ENCODE measurements around the gene PLCB2.

PLCB2 gene

DNA sequence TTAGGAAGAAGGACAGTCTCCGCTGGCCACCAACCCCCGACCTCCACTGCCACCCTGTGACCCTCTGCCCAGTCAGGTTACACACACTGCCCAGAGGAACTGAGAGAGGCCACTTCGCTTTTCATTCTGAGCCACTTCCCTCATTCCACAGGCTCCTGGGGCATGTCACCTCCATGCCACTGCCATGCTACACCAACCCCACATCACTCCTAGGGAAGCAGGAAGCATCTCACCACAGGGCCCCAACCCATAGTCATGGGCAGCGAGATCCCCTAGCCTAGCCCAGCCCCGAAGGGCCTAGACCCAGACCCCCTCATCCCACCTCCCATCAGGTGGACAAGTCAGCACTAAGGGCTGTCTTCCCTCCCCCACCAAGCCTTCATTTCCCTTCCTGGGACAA is 1.4 kb downstream of the PLCB2 start:
- peak in 18 of 58 donors; percentile 7 to 43 (median 26) for DNase-seq

DNA sequence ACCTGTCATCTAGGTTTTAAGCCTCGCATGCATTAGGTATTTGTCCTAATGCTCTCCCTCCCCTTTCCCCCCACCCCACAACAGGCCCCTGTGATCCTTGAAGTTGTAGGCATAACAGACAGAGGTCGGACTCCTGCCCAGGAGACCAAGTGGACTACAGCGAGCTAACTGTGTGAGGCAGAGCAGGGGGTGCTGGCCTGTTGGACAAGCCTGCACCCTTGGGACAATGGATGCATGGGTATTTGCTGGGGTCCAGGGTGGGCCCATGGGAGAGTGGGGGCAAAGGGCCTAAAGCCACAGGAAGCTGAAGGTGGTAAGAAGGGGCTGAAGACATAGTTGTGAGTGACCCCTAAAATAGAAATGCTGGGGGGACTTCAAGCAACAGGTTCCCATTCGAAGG is 2.5 kb downstream of the PLCB2 start:
- DNase-seq, result no peak

DNA sequence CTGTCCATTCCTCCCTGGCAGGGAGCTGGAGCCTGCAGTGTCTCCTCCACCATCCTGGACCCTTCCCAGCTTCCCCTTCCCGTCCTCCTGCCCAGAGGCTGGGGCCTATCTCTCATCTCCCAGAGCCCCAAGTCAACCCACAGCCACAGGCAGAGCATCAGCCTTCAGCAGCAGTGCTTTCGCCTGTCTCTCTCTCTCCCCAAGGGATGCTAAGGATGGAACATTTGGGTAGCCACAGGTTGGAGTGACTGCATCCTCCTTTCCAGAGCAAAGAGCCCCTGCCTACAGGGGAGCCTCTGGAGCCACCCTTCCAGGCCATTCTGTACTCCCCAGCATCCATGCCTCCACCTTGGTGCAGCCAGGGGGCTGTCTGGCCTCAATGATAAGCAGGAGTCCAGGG is 4.2 kb downstream of the PLCB2 start:
- no peak for DNase-seq

DNA sequence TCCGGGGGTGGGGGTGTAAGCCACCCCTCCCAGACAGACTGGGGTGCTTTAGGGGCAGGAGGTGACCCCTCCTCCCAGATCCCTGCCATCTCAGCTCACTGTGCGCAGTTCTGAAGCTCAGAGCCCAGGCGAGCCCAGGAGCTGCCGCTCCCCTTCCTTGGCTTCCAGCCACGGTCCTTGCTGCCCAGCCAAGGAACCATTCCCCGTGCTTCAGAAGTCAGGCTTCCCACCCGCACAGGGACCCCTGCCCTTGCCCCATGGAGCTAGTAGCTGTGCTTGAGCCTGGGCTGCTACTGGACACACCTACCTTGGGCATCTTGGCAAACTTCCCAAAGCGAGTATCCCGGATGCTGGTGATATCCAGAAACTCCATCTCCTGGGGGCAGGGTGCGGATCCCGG is 4.8 kb downstream of the PLCB2 start:
- no peak for DNase-seq

DNA sequence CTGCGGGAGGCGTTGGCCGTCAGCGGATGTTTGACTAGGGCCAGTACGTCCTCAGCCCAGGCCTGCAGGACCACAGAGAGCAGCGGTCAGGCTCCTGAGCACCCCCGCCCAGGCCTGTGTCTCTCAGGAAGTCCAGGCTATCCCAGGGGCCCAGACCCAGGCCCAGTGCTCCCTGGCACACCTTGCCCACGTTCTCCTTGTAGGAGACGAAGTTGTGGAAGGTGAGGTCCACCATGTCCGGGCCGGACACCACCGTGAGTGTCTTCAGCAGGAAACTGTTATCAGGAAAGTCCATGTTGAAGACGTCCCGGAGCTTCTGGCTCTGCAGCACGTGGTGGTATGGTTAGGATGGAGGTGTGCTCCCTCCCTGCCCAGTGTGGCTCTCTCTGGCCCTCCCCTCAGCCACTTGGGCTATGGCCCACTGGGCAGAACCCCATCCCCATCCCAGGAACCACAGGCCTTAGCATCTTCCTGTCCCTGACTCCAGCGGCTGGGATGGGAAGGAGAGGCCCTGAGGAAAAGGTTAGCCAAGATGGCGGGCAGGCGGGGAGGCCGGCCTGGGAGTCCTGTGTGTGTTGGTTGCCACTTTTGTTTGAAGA is 5.3 kb downstream of the PLCB2 start:
- no peak for DNase-seq

DNA sequence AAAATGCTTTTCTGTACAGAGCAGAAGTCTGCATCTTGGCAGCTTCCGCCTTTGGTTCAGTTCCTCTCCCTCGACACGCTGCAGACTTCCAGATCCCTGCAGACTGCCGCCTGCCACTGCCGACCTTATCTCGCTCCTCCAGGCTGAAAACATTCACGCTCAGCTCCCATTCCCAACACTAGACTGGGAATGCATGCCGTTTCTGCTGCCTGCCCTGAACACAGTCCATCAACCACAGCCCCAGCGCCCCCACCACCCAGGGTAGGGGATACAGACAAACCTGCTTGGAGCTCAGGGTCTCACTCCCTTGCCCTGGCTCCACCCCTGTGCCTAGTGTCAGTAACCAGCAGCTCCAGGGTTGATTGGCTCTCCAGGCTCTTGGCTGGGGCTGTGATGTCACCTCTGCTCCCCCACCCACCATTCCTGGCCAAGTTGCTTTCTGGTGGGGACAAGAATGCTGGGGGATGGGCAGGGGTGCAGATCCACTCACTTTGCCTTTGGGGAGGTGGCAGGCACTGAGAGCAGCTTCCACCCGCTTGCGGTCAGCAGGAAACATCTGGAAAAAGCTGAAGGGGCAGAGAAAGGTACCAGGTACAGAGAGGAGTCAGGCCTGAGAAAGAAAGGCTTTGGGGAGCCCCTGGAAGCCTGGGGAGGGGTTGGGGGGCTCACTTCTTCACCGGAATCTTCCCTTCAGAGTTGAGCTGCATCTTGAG is 6.1 kb downstream of the PLCB2 start:
- DNase-seq, result no peak

DNA sequence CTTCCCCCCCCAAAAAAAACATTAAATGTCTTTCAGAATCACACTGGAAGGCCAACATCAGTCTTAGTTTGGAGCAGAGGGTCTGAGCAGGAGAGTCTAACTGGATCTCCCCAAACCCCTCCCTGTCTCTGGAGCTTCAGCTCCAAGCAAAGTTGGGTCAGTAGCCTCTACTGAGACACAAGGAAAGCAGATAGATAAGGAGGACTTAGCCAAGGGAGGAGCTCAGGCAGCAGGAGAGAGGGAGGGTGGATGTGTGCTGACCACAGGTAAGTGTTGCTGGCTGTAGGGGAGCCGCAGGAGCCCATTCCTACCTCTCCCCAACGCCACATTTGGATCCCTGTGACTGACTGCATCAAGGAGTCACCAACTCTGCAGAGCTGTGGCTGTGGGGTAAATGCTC is 7.0 kb downstream of the PLCB2 start:
- no peak for DNase-seq

DNA sequence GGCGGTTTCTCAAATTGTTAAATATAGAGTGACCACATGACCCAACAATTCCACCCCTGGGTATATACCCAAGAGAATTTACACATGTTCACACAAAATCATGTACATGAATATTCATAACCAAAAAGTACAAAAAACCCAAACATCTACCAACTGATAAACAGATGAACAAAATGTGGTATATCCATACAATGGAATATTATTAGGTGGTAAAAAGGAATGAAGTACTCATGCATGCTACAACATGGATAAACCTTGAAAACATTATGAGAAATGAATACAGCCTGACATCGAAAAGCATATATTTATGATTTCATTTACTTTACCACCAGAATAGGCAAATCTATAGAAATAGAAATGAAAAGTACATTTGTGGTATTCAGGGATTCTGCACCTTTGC is 7.4 kb downstream of the PLCB2 start:
- DNase-seq, result no peak

DNA sequence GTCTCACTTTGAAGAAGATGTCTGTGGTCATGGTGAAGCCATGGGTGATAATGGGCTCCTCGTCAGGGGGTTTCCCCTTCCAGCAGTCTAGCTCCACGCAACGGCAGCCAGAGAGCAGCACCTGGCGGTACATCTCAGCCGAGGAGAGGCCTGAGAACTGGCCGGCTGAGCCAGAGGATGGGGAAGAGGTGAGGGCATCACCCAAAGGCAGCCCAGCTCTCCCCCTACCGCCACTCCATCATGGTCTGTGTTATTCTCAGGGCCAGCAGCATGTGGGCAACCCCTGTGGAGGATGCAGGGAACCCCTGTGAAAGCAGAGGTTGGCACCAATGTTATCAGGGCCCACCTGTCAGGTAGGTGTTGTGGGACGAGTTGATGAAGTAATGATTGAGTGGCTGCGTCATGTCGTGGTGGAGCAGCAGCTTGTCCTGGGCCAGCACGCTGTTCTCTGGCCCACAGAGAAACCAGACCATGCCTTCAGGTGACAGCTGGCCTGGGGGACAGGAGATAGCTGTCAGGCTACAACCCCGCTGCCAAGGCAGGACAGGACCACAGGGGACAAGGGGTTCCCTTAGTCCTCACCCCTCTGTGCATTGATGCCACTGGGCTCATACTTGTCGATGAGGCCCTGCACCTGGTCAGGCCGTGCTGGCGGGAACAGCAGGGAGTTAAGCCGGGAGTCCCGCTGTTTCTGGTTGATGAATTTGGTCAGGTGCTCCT is 9.4 kb downstream of the PLCB2 start:
- DNase-seq, result no peak

DNA sequence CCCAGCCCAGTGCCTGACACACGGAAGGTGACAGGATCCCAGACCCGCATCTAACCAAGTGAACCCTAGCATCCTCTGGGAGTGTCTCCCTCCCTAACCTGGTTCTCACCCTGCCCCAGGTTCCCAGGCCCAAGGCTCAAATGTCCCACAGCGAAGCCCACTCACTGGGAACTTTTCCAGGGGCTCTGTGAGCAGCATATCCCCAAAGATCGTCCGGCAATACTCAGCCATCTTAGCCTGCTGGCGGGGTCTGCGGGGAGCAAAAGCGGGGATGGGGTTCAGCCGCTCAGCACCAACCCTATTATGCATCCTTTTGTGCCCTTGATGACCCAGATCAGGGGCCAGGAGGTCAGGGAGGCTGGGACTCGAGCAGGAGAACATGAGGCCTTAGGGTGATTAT is 10.4 kb downstream of the PLCB2 start:
- no peak for DNase-seq

DNA sequence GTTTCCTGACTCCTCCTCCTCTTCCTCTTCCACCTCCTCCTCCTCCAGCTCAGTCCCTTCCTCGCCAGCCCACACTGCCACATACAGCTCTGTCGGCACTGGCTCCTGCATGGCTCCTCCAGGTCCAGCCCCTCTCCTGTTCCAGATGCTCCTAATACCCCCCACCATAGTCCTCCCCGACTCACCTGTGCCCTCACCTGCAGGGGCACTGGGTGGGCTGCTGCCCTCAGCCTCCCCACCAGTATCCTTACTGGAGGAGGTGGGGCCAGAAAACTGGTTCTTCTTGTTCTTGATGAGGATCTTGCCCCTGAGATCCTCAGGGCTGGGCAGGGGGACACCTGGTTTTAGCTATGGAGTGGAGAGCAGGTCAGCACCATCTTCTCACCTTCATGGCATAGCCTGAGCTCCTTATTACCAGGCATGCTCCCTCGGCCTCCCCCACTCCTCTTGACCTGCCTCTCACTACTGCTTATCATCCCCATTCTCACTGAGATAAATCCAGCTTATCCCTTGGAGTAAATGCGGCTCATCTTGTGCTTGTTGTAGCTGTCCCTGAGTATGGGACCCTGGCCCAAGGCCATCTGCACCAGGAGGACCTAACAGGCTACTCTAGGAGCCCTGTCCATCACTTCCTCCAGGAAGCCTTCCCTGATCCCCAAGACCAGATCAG is 11.0 kb downstream of the PLCB2 start:
- DNase-seq, result no peak

DNA sequence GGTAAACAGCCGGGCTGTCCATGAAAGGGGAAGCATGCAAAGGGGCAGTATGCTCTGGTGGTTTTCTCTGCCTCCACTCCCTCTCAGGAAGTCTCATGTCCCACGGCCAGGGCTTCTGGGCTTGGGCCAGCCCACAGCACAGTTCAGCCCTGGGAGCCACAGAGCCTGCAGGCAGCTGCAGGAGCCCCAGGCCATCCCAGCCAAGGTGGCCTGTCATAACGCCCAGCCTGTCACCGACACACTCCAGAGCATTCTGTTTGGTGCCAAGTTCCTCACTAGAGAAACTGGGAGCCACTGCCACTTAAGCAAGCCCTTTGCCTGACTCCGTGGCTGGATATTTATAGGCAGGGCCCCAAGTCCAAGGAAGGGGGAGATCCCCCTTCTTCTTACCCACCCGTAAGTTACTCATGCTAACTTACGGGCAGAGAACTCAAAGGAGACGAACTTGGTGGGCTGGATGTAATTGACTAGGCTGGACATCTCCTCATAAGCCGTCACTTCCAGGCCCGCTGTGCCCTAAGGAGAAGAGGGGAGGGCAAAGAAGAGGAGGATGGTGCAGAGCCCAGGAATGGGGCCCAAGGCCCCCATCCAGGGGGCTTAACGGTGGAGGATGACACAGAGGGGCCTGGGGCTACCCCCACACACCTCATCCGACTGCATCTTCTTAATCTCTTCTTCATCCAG is 11.7 kb downstream of the PLCB2 start:
- DNase-seq, result no peak

DNA sequence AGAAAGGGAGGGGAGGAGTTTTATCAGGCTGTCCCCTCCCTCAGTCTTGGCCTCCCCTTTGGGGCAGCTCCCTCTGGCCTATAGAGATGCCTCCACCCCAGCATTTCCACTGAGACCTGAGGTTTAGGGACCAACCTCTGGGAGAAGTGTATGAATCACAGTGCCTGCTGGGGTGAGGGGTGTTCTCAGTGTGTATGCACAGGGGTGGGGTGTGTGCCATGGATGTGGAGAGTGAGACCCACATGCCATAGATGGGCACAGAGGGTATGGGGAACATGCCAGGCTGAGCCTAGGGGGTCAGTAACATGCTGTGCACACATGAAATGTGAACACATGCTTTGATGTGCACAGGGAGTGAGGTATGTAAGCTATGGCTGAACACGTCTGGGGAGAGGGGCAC is 12.4 kb downstream of the PLCB2 start:
- no peak for DNase-seq

DNA sequence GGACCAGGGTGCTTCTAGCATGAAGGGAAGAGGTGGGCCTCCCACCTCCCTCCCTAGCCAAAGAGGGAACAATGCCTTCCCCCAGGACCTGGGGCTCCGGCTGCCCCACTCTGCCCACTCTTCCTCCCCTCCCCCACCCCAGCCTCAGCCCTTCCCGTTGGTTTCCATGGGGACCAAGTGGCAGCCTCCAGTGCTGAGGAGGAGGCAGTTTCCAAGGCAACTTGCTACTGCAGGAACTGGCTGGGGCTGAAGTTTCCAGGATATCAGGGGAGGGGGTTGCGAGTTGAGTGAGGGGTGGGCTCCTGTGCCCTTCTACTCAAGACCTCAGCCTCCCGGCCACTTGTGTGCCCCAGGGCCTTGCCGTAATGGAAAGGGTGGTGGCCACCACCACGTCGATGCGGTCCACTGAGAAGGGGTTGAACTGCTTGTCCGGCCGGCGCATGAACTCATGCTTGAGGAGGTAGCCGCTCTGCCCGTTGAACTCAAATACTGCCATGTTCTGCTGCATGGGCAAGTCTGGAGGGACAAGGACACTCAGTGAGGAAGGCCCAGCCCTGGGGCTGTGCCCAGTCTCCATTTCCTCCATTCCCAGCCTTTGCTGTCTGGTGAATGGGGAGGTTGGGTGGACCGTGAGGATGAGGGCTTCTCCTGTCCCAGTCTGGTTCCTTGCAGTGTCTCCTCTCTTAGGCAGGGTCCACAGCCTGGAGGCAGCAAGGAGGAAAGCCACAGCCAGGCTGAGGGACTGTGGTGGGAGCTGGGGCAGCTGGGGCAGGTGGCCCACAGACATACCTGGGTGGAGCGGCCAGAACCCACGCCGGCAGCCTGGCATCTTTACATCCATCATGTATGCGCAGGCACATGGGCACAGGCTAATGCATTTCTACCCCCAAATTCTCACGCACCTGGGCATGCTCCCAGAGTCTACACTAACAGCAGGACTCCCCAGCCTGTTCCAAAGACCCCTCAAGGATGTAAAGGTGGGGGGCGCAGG is 13.5 kb downstream of the PLCB2 start:
- DNase-seq, result peak in 28 of 58 donors; percentile 12 to 71 (median 38)

DNA sequence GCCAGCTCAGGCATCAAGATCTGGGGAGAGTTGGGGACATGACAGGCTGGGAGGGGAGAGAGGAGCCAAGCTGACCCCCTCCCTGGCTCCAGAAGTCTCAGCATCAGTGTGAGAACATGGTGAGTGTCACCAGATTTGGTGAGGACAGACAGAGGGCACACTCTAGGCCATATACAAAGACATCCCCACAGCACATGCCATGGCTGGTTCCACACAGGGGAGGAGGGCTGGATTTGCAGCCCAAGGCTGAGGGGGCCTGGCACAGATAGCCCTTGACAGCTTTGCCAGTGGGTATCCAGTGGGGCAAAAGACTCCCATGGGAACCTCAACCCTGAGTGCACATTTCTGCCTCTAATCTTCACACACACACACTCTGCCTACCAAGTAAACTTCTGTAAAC is 14.7 kb downstream of the PLCB2 start:
- no peak for DNase-seq

DNA sequence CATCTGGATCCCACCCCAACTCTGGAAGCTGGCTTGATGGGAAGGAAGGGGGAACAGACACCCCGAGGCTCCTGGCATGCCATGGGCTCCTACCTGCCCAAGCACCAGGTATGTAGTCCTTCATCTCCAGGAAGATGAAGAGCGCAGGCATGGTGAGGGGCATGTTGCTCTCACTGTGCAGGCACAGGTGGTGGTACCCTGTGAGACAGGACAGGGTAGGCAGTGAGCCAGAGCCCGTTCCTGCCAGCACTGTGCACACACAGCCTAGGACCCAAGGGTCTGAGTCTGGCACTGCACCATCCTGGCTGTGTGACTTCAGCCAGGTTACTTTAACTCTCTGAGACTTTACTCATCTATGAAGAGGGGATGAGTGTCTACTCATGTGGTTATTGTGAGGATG is 15.5 kb downstream of the PLCB2 start:
- no peak for DNase-seq

DNA sequence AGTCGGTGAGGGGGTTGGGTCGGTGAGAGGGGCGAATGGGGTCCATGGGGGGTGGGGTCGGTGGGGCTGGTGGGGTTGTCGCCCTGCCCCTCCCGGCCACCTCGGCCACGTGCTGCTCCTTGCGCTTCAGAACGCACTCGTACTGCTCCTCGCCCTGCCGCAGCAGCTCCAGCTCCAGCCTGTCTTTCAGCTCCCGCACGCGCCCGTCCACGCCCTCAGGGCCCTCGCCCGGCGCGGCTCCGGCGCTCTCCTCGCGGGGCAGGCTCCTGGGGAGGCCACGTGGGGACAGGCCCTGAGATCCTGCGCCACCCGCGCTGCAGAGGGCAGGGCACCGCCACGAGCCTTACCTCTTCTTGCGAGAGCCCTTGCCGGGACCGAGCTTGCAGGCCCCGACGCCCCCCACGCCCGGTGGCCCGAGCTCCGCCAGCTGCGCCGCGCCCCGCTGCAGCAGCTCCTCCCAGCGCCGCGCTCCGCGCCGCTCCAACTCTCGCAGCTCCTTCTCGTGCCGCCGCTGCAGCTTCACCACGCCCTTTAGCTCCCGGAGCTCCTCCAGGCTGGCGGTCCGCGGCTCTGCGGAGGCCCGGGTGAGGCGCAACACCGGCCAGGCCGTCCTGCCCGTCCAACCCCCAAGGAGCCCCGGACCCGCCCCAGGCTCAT is 16.7 kb downstream of the PLCB2 start:
- peak in 8 of 58 donors; percentile 14 to 59 (median 34) for DNase-seq

DNA sequence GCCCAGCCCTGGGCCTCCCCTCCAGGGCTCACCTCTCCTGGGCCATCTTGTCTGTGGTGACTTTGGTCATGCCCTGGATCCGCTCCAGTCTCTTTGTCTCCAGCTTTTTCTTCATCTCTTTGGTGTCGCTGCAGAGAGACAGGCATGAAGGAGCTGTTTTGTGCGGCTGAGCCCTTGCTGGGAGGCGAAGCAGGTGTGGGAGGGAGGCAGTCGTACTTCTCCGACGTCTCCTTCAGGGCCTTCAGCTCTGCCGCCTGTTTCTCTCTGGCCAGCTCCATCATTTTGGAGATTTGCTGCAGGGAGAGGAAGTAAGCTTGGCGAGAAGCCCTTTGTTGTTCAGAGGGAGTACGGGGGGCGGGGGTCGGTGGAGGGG is 17.2 kb downstream of the PLCB2 start:
- DNase-seq, result peak in 4 of 58 donors; percentile 16 to 41 (median 24)

DNA sequence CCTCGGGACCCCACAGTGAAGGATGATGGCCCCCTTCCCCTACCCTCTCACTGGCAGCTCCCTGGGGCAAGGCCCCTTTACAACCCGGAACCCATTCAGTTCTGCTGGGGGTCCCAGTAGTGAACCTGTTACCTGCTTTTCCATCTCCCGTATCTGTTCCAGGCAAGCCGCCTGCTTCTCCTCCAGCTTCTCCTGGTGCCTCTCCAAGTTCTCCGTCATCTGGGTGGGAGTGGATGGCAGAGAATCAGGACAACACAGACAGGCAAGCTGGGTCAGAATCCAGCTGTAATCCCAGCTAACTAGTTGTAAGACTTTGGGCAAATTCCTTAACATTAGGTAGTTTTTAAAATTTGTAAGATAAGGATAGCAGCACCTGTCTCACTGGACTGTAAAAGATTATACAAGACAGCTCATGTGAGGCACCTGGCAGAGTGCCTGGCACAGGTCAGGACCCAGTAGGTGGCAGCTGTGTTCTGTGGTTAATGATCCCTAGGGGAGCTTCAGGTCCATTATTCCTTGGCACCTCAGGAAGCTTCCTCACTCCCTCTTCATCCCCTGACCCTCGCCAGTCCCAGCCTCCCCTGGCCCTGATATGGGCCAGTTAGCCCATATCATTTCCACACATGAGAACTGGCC is 18.5 kb downstream of the PLCB2 start:
- DNase-seq, result peak in 13 of 58 donors; percentile 13 to 66 (median 25)

Data from anterior cingulate cortex (tissue), 58 donors.